Lung (tissue), 12 donors: ENCODE results near the gene RNF224. TPM values are rescaled to one million over a fixed set of nuclear protein-coding genes. Genes with fewer than 3 reads are reported as not detected.

Experiments
- ATAC-seq: fragments of 200-7000 bp; cut with Tn5 transposase; one replicate; pipeline ENCODE4 v1.9.1; 2020; ENCODE audit warnings: moderate number of reproducible peaks; ENCODE audit not compliant: insufficient read depth, low FRiP score
- DNase-seq, 3 donors: peaks; one replicate each; pipeline ENCODE4 v3.0.0-alpha.2; 2013 to 2017
- H3K27ac ChIP-seq, 2 donors: one replicate each; pipeline ENCODE4 v1.5.1; 2013; ENCODE audit warnings: mild to moderate bottlenecking in 2 of 2, moderate library complexity in 2 of 2, control low read depth in 1 of 2, inconsistent platforms in 1 of 2, low read depth in 1 of 2, low read length in 1 of 2
- H3K27me3 ChIP-seq, 3 donors: one replicate each; pipeline ENCODE4 v1.5.1; 2013; ENCODE audit warnings: low read length in 2 of 3; ENCODE audit not compliant: control insufficient read depth in 3 of 3, insufficient read depth in 3 of 3
- H3K36me3 ChIP-seq, 4 donors: one replicate each; pipeline ENCODE4 v1.5.1; 2013; ENCODE audit warnings: low read length in 4 of 4, mild to moderate bottlenecking in 1 of 4, moderate library complexity in 1 of 4; ENCODE audit not compliant: control insufficient read depth in 4 of 4, insufficient read depth in 4 of 4
- H3K4me1 ChIP-seq, 5 donors: one replicate each; pipeline ENCODE4 v1.5.1; 2013; ENCODE audit warnings: low read length in 5 of 5, mild to moderate bottlenecking in 2 of 5, moderate library complexity in 1 of 5; ENCODE audit not compliant: control insufficient read depth in 5 of 5, insufficient read depth in 5 of 5
- H3K4me3 ChIP-seq: one replicate; pipeline ENCODE4 v1.5.1; 2013; ENCODE audit warnings: mild to moderate bottlenecking, control low read depth, moderate library complexity
- H3K9ac ChIP-seq, 2 donors: one replicate each; pipeline ENCODE4 v1.5.1; 2013; ENCODE audit warnings: low read length in 2 of 2, control low read depth in 1 of 2; ENCODE audit not compliant: insufficient read depth in 1 of 2
- H3K9me3 ChIP-seq, 4 donors: one replicate each; pipeline ENCODE4 v1.5.1; 2013; ENCODE audit warnings: low read length in 3 of 4, mild to moderate bottlenecking in 1 of 4, moderate library complexity in 1 of 4; ENCODE audit not compliant: control insufficient read depth in 4 of 4, insufficient read depth in 3 of 4
- WGBS, 2 donors: extraction: QIAGEN DNeasy Blood & Tissue Kit; methylation state at CpG; one replicate each; pipeline ENCODE4 v1.1.7; 2013; 5-methylcytosine and 5-hydroxymethylcytosine counted together
- polyA plus RNA-seq, 2 donors: library from polyadenylated mRNA; stranded (reverse); fragments of 200-250 nt; gene quantifications; one replicate each; pipeline ENCODE4 v1.2.1, GENCODE V29; 2013
- total RNA-seq, 2 donors: library from RNA; depleted of rRNA in 1 of 2; stranded (reverse); fragments of >200 nt in 1 of 2; gene quantifications; one replicate each; pipeline ENCODE4 v1.2.1, GENCODE V29; 2014 to 2021
- TF ChIP-seq, protein P1 (sequence below): IDR thresholded peaks from 2 replicates; pipeline ENCODE4 v1.5.1; 2012; ENCODE audit warnings: mild to moderate bottlenecking; ENCODE audit errors: control extremely low read depth, extremely low read depth
- donor health status: control.
- donor health status: control.
- donor health status: Bipolar disorder and iron deficiency.
- donor health status: healthy.
- donor health status: DM: yes; HTN: yes; CAD: no.

RNF224 gene
- total and polyA plus RNA-seq, 4 donors, result 0.24 to 1.1 (median 0.80) TPM

DNA sequence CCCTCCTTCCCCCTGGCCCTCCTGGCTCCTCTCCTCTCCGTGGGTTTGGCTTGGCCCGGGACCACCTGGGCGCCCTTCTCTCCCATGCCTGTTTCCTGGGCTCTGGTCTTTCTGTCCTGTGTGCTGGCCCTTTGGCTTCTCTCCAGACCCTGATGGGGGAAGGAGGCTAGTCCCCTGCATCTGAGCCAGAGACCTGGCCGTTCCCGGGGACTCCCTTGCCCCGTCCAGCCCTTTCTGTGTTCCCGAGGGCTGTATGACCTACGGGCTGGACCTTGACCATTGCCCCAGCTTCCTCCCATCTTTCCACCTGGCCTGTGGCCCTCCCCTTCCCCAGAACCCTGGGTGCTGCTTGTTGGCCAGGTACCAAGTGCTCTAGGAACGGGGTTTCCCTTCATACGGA lies 36.2 kb downstream of the RNF224 start:
- TF ChIP-seq, protein P1, sequence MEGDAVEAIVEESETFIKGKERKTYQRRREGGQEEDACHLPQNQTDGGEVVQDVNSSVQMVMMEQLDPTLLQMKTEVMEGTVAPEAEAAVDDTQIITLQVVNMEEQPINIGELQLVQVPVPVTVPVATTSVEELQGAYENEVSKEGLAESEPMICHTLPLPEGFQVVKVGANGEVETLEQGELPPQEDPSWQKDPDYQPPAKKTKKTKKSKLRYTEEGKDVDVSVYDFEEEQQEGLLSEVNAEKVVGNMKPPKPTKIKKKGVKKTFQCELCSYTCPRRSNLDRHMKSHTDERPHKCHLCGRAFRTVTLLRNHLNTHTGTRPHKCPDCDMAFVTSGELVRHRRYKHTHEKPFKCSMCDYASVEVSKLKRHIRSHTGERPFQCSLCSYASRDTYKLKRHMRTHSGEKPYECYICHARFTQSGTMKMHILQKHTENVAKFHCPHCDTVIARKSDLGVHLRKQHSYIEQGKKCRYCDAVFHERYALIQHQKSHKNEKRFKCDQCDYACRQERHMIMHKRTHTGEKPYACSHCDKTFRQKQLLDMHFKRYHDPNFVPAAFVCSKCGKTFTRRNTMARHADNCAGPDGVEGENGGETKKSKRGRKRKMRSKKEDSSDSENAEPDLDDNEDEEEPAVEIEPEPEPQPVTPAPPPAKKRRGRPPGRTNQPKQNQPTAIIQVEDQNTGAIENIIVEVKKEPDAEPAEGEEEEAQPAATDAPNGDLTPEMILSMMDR, result no peak

DNA sequence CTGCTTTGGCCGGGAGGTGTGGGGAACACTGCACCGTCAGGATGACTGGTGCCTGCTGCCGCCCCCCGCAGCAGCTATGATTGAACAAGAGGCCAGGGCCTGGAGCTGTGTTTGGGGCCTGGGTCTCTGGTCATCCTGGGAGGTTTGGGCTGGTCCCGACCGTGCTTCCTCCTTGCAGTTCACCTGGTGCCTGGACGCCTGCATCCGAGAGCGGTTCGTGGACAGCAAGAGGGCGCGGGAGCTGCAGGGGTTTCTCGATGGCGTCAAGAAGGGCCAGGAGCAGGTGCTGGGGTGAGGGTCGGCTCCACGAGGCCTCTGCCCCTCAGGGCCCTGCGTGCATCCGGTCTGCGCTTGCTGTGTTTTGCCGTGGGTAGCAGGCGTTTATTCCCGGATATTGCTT lies 36.8 kb downstream of the RNF224 start:
- no peak overlapping the region for H3K4me3 ChIP-seq
- ATAC-seq, result no peak
- H3K9ac ChIP-seq, result no peak overlapping the region
- peaks cover 0 to 10% (median 3%) of the 10 kb centered on the region in 5 donors for H3K4me1 ChIP-seq
- H3K27me3 ChIP-seq, result no peaks in the 10 kb centered on the region
- H3K36me3 ChIP-seq, result peaks cover 7 to 41% (median 17%) of the 10 kb centered on the region in 4 donors
- H3K9me3 ChIP-seq, result no peaks in the 10 kb centered on the region
- H3K27ac ChIP-seq, result no peak overlapping the region
- WGBS, 2 donors, result 95 to 97% methylated on average over 22 of the region's 22 CpGs
- no peak for DNase-seq
- TF ChIP-seq, protein P1, result no peak

More for the DNA sequence above, 36.2 kb downstream of the RNF224 start:
- ATAC-seq (no peak), DNase-seq (no peak)
- Histone ChIP-seq H3K36me3 (peaks cover 12 to 43% (median 19%) of the 10 kb centered on the region in 4 donors), H3K27ac (no peak overlapping the region), H3K9ac (no peak overlapping the region), H3K27me3 (no peaks in the 10 kb centered on the region), H3K4me1 (peaks cover 0 to 5% (median 0%) of the 10 kb centered on the region in 5 donors), H3K4me3 (no peak overlapping the region), H3K9me3 (no peaks in the 10 kb centered on the region)
- 82 to 85% methylated on average over 10 of the region's 10 CpGs for WGBS, 2 donors

DNA sequence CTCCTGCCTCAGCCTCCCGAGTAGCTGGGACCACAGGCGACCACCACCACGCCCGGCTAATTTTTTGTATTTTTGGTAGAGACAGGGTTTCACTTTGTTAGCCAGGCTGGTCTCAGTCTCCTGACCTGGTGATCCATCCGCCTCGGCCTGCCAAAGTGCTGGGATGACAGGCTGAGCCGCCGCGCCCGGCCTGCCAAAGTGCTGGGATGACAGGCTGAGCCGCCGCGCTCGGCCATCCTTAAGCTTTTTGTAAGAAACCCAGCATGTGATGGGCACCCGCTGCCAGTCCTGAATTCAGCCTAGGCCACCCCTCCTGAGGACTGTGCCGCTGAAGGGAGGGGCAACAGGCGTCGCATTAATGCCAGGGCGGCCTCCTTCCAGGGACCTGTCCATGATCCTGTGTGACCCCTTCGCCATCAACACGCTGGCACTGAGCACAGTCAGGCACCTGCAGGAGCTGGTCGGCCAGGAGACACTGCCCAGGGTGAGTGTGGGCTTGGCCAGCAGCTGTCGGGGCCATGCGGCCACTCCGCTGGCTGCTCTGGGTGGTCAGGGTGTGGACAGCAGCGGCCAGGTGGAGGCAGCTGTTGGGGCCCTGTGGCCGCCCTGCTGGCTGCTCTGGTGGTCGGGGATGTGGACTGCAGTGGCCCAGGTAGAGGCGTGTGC lies 38.3 kb downstream of the RNF224 start:
- Histone ChIP-seq H3K9me3 (no peaks in the 10 kb centered on the region), H3K9ac (no peak overlapping the region), H3K4me3 (no peak overlapping the region), H3K36me3 (peaks cover 8 to 38% (median 14%) of the 10 kb centered on the region in 4 donors), H3K4me1 (peaks cover 0 to 14% (median 4%) of the 10 kb centered on the region in 5 donors), H3K27ac (no peak overlapping the region), H3K27me3 (no peaks in the 10 kb centered on the region)
- DNase-seq (no peak), ATAC-seq (no peak)
- TF ChIP-seq, protein P1, result no peak
- WGBS, 2 donors, result 93 to 95% methylated on average over 29 of the region's 29 CpGs
